ENCODE results near the gene CDK5RAP2.

The CDK5RAP2 gene

GRCh38 chr9:120377268-120378159 lies 202.5 kb downstream of the CDK5RAP2 start:
- no peak for DNase-seq

DNA sequence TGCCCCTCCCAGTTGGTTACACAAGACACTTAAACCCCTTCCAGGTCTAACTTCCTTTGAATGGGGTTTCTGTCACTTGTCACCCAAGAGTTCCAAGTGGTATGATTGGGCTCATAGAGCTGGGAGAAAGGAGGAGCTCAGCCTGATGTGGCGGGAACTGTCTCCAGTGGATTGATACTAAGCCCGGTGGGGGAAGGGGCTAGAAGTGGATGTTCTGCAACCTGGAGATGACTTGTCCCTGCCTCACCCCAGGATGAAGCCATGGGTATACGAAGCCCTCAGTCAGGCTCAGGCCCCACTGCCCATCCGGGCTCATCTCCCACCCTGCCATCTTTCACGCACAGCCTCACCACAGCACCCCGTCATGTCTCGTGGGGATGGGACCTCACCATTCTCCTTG lies 203.9 kb downstream of the CDK5RAP2 start:
- no peak for DNase-seq

DNA sequence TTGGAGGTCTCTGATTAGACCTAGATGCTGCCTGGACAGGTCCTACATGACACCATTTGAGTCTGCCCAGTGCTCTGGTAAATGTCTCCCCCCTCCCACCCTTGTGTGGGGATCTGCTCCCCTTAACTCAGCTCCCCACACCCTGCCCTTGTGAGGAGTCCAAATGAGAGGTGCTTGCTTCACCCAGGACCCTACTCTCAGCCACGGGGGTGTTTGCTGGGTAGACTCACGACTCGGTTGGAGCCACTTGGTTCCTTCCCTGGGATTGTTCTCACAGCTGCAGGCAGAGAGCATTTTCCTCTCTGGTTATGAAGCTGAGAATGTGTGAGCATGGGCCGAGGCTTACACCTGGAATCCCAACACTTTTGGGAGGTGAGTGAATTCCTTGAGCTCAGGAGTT lies 204.7 kb downstream of the CDK5RAP2 start:
- no peak for DNase-seq

DNA sequence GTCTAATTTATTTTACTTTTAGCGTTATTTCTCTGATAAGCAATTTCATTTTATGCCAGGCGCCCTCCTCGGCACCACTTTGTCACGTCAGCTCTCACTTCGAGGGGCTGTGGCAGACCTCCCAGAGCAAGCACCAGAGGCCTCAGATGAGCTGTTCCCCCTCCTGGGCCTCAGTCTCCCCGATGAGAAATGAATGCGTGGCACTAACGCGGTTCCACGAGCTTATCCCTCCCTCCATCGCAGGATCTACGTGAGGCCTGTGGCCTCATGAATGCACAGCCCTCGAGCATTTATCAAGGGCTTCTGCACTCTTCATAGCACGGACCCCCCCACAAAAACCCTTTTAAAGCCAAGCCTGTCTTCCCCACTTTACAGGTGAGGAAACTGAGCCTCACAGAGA lies 205.2 kb downstream of the CDK5RAP2 start:
- no peak for DNase-seq

- no peak for DNase-seq
These were observed 205.7 kb downstream of the CDK5RAP2 start for GRCh38 chr9:120374239-120374638.

DNA sequence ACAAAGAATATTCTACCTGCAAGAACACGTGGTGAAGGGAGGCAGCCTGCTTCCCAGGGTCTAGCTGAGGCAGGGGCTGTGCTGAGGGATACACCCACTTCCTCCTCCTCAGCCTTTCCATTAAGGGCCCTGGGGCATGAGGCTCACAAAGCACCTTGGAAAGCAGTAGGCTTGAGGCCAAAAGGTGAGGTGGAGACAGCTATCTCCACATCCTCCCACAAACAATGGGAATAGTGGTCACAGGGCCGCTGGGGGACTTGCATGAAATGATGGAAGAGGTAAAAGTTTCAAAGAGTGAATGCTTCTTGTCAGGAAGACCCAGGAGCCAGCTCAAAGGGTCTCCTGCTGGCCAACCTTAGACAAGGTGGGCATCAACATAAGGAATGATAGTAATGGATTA lies 207.9 kb downstream of the CDK5RAP2 start:
- DNase-seq, result no peak

GRCh38 chr9:120369608-120370220 lies 210.3 kb downstream of the CDK5RAP2 start:
- DNase-seq, result no peak

DNA sequence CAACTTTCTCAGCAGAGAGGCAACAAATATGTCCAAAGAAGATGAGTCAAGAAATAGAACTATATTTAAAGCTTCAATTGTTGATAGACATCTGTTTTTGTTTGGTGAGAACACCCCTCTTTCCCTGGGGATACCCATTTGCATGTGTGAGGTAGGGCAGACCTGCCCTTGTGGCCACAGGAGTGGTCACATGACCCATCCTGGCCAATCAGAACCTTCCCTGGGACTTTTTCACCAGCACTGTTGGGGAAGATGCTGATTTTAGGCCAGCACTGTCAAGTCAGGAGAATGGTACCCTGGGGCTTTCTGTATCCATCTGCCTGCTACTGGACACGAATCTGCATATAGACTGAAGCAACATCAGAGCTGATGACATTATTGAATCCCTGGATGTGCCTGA lies 211.2 kb downstream of the CDK5RAP2 start:
- DNase-seq, result no peak

- DNase-seq, result no peak
These were observed 213.3 kb downstream of the CDK5RAP2 start for GRCh38 chr9:120366644-120367019.

DNA sequence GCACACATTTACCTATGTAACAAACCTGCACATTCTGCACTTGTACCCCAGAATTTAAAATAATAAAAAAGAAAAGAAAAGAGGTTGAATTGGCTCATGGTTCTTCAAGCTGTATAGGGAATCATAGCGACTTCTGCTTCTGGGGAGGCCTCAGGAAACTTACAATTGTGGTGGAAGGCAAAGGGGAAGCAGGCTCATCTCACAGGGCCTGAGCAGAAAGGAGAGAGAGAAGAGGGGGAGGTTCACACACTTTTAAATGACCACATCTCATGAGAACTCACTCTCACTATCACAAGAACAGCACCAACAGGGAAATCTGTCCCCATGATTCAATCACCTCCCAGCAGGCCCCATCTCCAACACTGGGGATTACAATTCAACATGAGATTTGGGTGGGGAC lies 214.6 kb downstream of the CDK5RAP2 start:
- no peak for DNase-seq

DNA sequence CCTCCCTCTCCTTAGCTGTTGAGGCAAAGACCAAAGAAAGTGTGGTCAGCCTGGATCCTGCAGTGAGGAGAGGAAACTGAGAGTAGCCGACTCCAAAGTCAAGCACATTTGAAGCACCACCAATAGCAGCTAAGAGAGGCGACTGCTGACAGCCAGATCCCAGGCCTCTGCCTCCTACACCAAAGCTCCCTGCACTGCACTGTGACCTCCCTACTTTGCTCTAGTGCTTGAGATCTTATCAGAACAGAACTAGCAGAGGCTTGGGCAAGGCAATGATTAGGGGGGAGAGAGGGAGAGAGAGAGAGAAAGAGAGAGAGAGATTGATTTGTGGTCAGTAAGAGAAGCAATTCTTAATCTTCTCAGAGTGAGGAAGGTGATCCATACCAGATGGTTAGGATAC lies 216.3 kb downstream of the CDK5RAP2 start:
- no peak for DNase-seq

DNA sequence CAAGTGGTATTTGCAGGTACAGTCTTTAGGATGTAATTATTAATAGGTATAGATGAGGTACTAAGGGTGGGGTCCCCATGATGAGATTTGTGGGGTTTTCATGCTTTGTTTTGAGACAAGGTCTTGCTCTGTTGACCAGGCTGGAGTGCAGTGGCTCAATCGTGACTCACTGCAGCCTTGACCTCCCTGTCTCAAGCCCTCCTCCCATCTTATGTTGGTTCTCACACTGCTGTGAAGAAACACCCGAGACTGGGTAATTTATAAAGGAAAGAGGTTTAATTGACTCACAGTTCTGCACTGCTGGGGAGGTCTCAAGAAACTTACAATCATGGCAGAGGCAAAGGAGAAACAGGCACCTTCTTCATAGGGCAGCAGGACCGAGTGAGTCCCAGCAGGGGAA lies 217.5 kb downstream of the CDK5RAP2 start:
- DNase-seq, result no peak

GRCh38 chr9:120361551-120361950 lies 218.4 kb downstream of the CDK5RAP2 start:
- no peak for DNase-seq

DNA sequence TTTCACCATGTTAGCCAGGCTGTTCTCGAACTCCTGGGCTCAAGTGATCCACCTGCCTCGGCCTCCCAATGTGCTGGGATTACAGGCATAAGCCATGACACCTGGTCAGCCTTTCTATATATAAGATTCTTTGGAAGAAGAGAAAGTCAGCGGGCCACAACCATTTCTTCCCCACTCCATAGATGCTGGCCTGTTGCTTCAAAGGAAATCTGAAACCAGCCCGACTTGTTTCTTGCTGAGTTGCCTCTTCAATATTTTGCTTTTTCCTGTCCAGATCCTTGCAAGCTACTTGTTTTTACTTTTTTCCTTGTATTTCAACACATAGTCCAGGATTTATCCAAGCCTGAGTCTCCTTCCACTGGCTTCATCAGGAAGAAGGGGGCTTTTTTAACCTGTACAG lies 219.5 kb downstream of the CDK5RAP2 start:
- DNase-seq, result no peak

DNA sequence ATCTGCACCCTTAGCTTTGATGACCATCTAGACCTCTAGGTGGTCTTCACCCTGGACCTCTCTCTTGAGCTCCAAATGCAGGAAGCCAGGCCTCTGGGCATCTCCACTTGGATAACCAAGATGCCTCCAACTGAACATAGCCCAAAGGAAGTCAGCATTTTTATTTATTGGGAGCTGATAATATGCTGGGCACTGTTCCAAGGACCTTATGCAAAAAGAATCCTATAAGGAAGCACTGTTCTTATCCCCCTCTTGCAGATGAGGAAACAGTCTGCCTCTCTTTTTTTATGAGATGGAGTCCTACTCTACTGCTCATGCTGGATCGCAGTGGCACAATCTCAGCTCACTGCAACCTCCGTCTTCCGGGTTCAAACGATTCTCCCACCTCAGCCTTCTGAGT lies 219.9 kb downstream of the CDK5RAP2 start:
- no peak for DNase-seq

- no peak for DNase-seq
These were observed 221.1 kb downstream of the CDK5RAP2 start for GRCh38 chr9:120358877-120359276.

GRCh38 chr9:120353506-120353905 lies 226.5 kb downstream of the CDK5RAP2 start:
- no peak for DNase-seq

DNA sequence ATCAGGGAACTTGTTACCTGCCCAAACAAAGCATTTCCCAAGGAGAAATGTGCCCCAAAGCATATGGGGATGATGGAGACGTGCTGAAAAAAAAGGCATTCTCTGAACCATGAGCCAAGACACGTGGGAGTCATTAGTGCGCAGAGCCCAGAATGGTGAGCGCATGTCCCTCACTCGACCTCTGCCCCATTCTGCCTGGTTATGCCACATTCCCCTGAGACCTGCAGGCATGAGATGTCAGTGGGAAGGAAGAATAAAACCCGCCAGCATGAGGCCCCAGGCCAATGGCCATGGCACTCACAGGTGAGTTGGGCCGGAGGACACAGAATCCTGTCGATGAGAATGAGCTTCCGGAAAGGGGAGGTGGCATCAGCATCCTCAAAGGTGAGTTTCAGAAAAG lies 228.9 kb downstream of the CDK5RAP2 start:
- DNase-seq, result no peak

DNA sequence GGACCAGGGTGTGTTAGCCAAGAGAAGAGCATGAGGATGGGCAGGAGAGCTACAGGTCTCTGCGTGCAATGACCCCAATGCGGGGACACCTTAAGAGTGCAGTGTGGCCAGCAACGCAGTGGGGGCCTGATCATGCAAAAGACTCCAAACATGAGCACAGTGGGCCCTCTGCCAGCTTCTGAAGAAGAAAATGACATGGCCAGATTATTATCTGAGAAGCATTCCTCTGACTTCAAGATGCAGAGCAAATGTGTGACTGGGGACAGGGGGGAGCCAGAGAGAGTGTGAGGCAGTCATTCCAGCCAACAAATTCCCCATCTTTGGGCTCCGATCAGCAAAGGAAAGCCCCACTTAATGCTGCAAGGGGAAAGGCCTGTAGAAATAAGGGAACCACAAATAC lies 229.4 kb downstream of the CDK5RAP2 start:
- DNase-seq, result no peak

DNA sequence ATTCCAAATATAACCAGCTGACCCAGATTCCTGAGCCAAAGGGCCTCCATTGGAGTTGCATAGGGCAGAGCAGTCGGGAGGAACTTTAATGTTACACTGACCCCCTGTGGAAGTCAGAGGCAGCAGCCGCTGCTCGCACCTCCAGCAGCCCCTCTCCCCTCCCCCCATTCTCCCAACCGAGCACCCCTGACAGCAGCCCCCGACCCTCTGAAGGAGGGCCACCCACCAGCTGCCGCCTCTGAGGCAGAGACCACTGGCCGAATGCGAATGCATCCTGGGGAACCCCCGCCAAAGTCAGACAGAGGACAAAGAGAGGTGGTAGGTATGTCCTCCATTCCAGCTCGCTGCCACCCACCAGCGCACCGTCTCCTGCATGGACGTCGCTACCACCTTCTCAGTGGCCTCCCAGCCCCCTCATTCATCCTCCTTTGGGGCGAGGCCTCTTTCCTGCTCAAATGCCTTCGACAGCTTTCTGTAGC lies 231.0 kb downstream of the CDK5RAP2 start:
- no peak for DNase-seq

- DNase-seq, result no peak
These were observed 234.6 kb downstream of the CDK5RAP2 start for GRCh38 chr9:120345379-120345778.

- DNase-seq, result no peak
These were observed 235.7 kb downstream of the CDK5RAP2 start for GRCh38 chr9:120344230-120344629.

DNA sequence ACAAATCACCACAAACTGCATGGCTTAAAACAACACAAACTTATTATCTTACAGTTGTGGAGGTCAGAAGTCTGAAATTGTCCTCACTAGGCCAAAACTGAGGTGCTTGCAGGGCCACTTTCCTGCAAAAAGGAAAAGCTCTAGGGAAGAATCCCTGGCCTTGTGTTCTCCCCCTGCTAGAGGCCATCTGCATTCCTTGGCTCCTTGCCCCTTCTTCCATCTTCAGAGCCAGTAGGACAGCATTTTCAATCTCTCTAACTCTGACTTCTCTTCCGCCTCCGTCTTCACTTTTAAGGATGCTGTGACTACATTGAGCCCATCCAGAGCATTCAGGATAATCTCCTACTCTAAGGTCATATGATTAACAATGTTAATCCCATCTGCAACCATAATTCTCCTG lies 236.6 kb downstream of the CDK5RAP2 start:
- DNase-seq, result no peak

Measured in GOT3 (cell line).